Fibroblast of mammary gland (primary cell): Measurements from ENCODE around the gene CPLX1.
A peak's percentile ranks its signal among the peaks of the same experiment; 100 is the strongest.
"Not testable (repeated sequence)": the region's sequence is repeated elsewhere in the genome, so short reads cannot be mapped to it uniquely, and the experiment has no call there.

ENCODE experiments used
- DNase-seq: peaks from one replicate; pipeline ENCODE4 v3.0.0-alpha.2; 2010; ENCODE audit warnings: low read depth
- H3K4me3 ChIP-seq: 2 replicates; pipeline ENCODE4 v1.5.1; 2011; ENCODE audit warnings: low read depth, mild to moderate bottlenecking, low read length, moderate library complexity; ENCODE audit not compliant: control insufficient read depth
- TF ChIP-seq, protein P1 (sequence below): conservative IDR thresholded peaks from 2 replicates; pipeline ENCODE4 v1.5.1; 2011; ENCODE audit warnings: low read depth, low read length, inconsistent platforms; ENCODE audit not compliant: control insufficient read depth, insufficient read depth

Gene CPLX1

DNA sequence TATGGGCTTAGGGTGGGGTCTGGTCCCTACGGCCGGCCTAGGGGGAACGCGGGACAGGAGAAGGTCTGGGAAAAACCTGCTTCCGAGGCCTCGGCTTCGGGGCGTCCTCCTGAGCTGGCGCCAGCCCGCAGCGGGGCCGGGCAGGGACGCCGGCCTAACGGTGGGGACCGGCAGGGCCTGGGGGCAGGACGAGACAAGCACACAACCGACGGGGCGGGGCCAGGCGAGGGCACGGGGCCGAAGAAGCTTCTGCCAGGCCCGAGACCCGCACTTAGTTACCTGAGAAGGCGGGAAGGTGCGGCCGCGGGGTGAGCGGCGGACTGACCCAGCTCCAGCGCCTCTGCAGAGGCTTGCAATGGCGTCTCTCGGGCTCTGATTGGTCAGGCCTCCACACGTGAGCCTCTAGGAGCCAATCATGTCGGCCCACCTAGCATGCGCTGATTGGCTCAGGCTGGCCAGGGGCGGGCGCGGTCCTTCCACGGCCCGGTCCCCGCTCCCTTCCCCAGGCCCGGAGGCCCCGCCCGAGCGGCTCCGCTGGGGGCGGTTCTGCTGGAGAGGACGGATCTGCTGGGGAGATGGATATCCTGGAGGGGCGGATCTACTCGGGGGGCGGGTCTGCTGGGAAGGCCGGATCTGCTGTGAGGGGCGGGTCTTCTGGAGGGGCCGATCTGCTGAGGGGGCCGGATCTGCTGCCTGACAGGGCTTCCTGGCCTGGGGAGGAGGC, 44.3 kb downstream of the CPLX1 start:
- peak overlapping the region; percentile 86 for H3K4me3 ChIP-seq
- TF ChIP-seq, protein P1, sequence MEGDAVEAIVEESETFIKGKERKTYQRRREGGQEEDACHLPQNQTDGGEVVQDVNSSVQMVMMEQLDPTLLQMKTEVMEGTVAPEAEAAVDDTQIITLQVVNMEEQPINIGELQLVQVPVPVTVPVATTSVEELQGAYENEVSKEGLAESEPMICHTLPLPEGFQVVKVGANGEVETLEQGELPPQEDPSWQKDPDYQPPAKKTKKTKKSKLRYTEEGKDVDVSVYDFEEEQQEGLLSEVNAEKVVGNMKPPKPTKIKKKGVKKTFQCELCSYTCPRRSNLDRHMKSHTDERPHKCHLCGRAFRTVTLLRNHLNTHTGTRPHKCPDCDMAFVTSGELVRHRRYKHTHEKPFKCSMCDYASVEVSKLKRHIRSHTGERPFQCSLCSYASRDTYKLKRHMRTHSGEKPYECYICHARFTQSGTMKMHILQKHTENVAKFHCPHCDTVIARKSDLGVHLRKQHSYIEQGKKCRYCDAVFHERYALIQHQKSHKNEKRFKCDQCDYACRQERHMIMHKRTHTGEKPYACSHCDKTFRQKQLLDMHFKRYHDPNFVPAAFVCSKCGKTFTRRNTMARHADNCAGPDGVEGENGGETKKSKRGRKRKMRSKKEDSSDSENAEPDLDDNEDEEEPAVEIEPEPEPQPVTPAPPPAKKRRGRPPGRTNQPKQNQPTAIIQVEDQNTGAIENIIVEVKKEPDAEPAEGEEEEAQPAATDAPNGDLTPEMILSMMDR: no peak
- peak; percentile 98 for DNase-seq

DNA sequence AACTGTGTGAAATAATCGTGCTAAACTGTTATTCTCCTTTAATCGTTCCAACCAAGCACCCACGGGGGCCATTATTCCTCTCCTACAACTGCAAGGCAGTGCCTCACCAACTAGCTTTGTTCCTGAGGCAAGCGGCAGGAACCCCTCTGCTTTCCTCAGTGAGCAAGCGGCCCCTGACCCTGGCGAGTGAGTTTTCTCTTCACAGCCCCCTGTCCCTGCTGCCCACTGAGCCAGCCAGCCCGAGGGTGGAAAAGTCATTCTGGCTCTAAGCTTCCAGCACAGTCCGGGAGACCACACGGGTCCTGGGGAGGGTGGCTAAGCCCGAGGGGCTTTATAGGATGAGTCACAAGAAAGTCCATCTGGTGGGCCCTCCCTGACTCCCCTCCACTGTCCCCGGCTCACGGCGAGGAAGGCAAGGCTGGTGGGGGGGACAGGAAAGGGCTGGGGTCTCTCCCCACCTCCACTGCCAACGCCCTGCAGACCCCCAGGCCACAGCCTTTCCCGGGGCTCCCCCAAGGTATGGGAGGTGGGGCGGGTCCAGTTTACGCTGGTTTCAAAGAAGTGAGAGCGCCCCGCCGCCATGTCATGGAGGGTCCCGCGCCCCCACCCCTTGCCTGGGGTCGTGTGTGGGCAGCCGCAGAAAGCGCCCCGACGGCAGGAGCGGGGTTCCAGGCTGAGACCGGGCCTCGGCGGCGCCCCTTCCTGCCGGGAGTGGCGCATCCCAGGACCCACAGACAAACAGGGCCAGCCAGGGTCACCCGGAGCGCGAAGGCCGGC, 45.0 kb downstream of the CPLX1 start:
- TF ChIP-seq, protein P1: no peak
- DNase-seq: no peak
- peak overlapping the region; percentile 86 for H3K4me3 ChIP-seq

DNA sequence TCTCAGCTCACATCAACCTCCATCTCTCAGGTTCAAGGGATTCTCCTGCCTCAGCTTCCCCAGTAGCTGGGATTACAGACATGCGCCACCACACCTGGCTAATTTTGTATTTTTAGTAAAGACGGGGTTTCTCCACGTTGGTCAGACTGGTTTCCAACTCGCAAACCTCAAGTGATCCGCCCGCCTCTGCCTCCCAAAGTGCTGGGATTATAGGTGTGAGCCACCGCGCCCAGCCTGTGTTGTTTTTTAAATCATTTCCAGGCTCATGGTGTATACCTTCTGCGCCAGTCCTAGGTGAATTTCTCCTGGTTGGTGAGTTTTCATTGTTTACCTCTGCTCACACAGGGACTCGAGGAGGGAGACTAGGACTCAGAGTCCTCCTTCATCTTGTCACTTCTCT, 45.7 kb downstream of the CPLX1 start:
- DNase-seq: not testable (repeated sequence)
- peak overlapping the region; percentile 86 for H3K4me3 ChIP-seq

DNA sequence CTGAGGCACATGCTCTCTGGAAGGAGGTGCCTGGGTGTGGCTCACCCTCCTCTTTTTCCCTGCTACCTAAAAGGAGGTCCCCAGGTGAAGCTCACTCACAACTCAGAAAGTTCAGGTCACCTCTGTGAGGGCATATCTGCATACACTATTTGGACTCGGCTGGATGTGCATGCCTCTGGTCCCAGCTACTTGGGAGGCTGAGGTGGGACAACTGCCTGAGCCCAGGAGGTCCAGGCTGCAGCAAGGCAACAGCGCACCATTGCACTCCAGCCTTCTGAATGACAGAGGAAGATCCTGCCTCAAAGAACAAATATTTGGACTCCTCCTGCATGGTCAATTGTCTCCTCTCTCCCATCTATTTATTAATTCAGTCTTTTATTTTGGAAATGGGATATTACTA, 46.4 kb downstream of the CPLX1 start:
- no peak for DNase-seq
- TF ChIP-seq, protein P1: no peak
- no peak overlapping the region for H3K4me3 ChIP-seq

DNA sequence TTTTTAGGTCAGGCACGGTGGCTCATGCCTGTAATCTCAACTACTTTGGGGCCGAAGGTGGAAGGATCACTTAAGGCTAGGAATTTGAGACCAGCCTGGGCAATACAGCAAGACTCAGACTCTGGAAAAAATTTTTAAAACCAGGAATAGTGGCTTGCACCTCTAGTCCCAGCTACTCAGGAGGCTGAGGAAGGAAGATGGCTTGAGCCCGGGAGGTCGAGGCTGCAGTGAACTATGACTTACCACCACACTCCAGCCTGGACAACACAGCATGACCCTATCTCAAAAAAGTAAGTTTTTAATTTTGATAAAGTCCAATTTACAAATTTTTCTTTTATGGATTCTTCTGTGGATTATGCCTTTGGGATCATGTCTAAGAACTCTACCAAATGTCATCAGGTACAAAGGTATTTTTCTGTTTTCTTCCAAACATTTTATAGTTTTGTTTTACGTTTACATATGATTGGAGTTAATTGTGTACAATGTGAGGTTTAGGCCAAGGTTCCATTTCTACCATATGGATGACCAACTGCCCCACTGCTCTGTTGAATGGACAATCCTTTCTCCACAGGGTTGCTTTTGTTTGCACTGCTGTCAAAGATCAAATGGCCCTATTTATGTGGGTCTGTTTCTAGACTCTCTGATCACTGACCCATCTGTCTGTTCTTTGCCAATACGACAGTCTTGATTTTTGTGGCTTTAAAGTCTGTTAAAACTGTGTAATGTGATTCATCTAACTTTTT, 48.2 kb downstream of the CPLX1 start:
- no peak for DNase-seq
- TF ChIP-seq, protein P1: no peak
- no peak overlapping the region for H3K4me3 ChIP-seq

DNA sequence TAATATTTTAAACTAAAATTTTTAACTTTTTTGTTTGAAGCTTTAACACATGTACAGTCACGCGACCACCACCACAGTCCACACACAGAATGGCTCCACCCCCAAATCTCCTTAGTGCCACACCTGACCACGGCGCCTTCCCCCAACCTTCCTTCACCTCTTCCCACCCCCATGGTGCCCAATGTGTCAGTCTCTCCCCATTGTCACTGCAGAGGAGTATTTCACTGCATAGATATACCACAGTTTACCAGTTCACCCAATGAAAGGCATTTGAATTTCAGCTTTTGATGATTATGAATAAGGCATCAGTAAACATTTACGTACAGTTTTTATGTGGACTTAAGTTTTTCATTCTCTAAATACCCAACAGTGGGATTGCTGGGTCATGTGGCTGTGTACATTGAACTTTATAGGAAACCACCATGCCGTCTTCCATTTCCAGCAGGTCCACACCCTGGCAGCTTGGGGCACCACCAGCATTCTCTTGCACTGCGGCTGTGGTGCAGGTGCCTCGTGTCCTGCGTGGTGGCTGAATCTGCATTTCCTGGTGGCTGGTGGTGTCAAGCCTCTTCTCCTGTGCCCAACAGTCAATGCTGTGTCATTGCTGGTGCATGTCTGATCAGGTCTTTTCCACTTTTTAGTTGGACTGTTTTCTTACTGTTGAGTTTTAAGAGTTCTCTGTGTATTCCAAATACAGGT, 49.0 kb downstream of the CPLX1 start:
- TF ChIP-seq, protein P1: no peak
- no peak for DNase-seq

DNA sequence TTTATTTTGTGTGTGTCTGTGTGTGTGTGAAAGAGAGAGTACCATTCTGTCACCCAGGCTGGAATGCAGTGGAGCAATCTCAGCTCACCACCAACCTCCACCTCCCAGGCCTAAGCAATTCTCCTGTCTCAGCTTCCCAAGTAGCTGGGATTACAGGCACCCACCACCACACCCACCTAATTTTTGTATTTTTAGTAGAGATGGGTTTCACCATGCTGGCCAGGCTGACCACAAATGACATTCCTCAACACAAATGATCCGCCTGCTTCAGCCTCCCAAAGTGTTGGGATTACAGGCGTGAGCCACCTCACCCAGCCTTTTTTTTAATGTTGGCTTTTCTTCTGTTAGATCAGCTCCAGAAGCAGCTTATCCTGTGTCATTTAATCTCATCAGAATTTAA, 50.4 kb downstream of the CPLX1 start:
- H3K4me3 ChIP-seq, DNase-seq: not testable (repeated sequence)

More for the DNA sequence above, 49.0 kb downstream of the CPLX1 start:
- no peak overlapping the region for H3K4me3 ChIP-seq

DNA sequence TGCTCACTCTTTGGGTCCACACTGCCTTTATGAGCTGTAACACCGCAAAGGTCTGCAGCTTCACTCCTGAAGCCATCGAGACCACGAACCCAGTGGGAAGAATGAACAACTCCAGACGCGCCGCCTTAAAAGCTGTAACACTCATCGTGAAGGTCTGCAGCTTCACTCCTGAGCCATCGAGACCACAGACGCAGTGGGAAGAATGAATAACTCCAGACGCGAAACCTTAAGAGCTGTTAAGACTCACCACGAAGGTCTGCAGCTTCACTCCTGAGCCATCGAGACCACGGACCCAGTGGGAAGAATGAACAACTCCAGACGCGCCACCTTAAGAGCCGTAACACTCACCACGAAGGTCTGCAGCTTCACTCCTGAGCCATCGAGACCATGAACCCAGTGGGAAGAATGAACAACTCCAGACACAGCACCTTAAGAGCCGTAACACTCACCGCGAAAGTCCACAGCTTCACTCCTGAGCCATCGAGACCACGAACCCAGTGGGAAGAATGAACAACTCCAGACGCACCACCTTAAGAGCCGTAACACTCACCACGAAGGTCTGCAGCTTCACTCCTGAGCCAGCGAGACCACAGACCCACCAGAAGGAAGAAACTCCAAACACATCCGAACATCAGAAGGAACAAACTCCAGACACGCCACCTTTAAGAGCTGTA, 51.4 kb downstream of the CPLX1 start:
- H3K4me3 ChIP-seq, DNase-seq: not testable (repeated sequence)
